ENCODE measurements around the gene LHPP.

DNA sequence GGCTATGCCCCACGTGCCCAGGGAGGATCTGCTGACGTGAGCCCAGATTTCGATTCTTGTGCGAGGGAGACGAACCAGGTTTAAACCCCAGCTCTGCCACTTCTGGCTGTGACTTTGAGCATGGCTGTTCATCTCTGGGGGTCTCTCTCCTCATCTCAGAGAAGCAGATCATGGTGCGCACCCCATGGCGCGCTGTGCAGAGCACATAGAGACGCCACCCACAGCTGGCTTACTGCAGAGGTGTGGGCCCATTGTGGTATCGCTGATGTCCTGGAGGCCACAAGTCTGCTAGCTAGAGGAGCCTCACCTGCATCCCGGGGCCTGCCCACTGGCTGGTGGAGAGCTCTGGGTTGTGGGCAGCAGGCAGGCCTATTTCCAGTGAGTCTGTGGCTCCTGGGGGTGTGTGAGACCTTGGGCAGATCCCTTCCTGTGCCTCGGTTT lies 140.5 kb downstream of the LHPP start:
- TF ChIP-seq, protein P1, sequence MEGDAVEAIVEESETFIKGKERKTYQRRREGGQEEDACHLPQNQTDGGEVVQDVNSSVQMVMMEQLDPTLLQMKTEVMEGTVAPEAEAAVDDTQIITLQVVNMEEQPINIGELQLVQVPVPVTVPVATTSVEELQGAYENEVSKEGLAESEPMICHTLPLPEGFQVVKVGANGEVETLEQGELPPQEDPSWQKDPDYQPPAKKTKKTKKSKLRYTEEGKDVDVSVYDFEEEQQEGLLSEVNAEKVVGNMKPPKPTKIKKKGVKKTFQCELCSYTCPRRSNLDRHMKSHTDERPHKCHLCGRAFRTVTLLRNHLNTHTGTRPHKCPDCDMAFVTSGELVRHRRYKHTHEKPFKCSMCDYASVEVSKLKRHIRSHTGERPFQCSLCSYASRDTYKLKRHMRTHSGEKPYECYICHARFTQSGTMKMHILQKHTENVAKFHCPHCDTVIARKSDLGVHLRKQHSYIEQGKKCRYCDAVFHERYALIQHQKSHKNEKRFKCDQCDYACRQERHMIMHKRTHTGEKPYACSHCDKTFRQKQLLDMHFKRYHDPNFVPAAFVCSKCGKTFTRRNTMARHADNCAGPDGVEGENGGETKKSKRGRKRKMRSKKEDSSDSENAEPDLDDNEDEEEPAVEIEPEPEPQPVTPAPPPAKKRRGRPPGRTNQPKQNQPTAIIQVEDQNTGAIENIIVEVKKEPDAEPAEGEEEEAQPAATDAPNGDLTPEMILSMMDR (IDR thresholded peaks at IDR 0.05; ENCODE audit: low read depth, low read length, poor library complexity, severe bottlenecking), result no peak
- no peak for TF ChIP-seq EZH2phosphoT487 (IDR thresholded peaks at IDR 0.05; ENCODE audit: borderline replicate concordance, low read length)
